DMS 273 treated with DMSO at 0.1 percent for 48 hours (cell line): ENCODE data around the gene ENTPD8.
"Not testable (repeated sequence)": the region's sequence is repeated elsewhere in the genome, so short reads cannot be mapped to it uniquely, and the experiment has no call there.

Experiments used
- DNase-seq: peaks from one replicate; lab custom pipeline; 2025; lab: John Stamatoyannopoulos, UW

Gene ENTPD8

DNA sequence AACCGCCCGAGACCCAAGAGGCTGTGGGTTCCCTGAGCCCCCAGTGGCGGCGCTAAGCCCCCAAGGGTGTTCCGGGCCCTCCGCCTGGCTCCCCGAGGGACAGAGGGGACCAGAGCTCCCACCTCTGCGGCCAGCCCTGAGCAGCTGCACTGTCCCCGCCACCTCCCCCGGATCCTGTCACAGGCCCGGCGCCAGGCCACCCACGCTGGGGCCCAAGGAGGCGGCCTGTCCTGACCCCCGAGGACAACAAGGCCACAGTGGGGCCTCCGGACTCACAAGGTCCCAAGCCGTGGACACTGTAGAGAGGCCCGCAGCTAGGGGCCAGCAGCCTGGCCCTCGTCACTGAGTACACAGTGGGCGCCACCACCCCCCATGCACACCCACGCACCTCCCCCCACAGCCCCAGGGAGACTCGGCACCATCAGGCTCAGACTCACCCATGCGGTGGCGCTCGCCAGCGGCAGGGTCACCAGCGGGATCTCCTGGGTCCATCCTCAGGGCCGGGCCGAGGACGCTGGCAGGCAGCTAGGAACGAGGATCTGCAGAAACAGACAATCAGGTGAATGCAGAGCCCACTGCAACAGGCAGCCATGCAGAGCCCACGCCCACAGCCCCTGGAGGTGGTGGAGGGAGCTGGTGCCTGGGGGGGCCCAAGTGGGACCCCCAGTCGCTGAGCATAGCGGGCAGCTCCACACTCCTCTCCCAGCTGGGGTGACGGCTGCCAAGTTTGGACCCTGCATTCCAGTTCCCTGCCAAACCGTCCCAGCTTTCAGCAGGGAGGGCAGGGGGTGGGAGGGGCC is 46.1 kb downstream of the ENTPD8 start:
- no peak for DNase-seq

DNA sequence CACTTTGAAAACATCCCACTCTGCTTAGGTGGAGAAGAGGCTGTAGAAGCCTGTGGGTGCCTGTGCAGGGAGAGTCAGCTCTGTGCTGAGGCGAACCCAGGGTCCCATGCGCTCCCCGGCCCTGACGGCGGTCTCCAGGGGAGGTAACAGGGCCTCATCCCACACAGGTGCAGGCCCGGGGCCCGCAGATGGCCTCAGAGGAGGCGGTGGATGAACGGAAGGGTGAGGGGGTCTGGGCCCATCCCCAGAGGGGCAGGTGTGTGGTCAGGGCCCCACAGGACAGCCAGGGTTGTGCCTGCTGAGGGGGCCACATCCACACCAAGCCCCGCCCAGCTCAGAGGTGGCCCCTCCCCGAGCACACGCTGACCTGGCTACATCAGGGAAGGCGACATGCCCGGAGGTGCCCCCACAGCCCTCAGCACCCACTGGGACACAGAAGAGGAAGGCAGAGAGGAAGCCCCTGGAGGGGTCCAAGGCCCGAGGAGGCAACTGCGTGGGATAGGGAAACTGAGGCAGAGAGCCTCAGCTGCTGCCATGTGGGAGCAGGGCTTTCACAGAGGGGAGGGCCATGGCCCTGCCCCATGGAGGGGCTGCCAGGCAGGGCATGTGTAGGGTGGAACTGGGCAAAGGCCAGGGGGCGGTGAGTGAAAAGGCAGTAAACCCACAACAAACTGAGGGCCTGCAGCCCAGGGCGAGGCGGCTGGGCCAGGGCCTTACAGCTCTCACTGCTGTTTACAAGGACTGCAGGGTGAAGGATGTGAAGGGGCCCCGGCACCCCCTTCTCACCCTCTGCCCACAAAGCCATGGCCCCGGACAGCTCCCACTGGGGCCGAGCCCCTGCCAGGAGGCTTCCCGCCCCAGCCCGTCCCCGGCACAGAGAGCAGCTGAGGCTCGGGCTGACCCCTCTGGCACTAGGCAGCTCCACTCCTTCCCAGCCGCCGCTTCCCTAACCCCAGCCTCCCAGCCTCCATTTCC is 47.7 kb downstream of the ENTPD8 start:
- no peak for DNase-seq

DNA sequence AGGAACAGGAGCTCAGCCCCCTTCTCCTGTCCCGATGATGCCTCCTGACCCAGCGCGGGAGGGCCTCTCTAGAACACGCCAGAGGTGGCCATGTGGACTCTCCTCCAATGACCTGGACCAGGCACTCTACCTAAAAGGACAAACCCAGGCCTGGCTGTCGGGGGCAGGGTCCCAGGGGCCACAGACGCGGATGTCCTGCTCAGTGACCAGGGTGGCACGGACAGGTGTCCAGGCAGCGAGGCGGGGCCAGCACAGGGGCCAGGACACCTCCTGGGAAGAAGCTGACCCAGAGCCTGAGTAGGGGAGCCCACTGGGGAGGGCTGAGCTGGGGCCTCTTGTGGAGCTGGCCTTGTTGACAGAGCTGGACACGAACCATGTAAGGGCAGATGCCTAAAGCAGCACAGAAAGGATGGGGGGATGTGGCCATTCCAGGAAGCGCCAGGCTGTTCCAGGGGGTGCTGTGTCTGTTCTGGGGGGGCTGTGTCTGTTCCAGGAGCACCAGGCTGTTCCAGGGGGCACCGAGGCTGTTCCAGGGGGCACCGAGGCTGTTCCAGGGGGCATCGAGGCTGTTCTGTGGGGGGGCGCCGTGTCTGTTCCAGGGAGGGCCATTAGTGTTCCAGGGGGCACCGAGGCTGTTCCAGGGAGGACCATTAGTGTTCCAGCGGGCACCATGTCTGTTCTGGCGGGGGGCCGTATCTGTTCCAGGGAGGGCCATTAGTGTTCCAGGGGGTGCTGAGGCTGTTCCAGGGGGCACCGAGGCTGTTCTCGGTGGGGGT is 48.7 kb downstream of the ENTPD8 start:
- no peak for DNase-seq

DNA sequence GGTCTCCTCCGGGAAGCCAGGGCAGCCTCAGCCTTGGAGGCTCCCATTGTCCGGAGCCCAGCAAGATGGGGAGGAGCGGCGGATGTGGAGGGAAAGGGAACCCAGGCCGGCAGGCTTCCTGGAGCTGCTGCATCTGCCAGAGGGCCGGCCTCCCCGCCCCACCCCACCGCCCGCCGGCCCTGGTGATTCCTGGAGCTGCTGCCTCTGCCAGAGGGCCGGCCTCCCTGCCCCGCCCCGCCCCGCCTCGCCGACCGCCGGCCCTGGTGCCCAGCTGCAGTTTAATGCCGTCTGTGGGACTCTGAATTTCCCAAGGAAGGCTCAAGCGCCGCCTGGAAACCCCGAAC is 49.8 kb downstream of the ENTPD8 start:
- no peak for DNase-seq

DNA sequence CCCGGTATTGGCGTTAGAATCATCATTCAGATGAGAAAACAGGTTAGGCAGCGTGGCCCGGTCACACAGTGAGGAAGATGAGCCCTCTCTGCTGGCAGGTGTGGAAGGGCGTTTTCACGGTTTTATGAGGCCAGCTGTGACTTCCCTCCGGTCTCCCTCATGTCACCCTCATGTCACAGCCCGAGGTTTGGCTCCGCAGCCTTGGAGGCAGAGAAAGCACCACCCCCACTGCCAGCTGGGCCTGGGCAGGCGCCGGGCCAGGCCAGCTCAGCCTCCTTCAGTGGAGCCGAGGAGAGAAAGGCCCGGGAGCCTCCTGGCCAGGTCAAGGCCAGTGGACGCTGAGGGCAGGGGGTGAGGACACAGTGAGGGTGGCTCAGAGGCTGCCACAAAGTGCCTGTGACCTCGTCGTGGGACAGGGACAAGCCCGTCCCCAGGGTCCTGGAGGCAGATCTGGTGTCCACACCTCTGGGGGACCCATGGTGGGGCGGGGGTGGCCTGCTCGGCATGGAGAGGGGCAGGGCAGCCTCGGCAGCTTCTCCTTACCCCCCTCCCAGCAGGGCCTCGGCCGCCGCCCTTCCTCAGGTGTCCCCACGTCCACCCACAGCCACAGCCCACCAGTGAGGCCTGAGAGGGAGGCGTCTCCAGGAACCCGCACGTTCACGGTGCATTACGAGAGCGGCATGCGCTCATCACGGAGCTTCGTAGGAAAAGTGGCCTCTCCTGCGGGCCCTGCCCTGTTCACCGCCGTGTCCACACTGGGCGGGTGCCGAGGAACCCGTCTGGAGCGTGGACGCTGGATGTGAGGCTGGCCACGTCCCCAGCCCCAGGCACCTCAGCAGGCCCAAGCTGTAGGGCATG is 50.4 kb downstream of the ENTPD8 start:
- DNase-seq: peak; percentile 9

DNA sequence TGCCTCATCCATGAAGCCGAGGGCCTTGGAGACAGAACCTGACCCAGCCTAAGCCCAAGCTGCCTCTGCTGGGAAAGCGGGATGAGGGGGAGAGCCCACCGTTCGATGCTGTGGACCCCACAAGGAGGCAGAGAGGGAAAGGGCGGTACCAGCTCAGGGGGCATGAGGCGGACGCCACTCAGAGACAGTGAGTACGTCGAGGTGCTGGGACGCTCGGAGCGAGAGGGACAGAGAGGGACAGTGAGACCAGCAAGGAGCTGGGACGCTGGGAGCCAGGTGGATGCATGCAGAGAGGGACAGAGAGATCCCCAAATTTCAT is 51.8 kb downstream of the ENTPD8 start:
- DNase-seq: no peak

DNA sequence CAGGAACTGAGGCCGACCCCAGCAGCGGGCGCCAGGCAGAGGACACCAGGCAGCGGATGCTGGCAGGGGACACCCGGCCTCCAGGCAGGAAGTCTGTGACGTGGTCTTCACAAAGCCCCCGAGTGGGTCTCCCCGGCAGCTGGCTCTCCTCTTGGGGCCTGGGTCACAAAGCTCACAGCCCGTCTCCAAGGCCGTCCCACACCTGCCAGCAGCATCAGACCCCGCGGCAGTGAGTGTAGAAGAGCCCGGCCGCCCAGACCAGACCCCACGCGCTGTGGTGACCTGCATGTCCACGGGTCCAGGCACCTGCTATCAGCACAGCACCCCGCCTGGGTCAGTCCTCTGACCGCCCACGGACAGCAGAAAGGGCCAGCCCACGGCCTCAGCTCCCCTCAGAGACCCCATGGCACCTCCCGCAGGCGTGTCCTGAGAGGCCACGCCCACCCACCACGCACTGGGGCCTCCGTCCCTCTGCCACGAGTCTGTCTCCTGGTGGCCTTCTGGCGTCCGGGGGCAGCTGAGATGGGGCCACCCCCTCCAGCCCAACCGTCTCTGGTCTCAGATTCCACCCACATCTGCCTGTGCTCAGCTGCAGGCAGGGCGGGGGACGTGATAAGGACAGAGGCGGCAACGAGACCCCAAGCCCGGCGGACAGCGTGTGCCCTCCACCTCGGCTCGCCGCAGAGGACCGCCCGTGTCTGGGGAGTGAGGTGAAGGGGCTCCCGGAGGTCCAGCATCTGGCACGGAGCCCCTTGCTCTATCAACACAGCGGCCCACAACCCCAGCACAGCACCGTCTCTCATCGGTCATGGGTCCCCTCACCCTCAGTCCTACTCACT is 52.3 kb downstream of the ENTPD8 start:
- no peak for DNase-seq

DNA sequence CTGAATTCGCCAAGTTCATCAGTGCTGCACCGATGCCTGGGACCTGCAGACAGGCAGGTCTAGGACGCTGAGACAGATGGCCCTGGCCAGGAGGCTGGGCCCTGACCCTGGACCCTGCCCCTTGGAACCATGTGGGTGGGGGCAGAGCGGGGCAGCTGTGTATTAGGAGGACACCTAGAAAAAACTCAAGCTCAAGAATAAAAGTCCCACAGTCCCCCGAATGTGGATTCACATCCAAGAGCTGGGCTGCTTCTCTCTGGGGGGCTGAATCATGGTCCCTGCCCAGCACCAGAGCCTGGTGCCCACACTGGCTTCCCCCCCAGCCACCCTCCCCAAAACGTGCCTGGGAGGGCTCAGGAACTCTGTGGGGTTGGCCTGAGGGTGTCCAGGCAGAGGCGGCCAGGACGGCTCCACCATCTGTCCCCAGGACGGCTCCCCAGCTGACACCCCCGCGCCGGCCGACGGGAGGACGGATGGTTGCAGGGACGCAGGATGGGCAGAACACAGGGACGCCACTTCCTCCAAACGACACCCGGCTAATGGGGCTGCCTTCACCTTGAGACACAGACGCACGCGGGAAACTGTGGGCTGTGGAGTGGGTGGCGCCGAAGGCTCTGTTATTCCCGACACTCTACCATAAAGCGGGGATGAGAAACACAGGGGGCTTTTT is 53.1 kb downstream of the ENTPD8 start:
- DNase-seq: no peak

DNA sequence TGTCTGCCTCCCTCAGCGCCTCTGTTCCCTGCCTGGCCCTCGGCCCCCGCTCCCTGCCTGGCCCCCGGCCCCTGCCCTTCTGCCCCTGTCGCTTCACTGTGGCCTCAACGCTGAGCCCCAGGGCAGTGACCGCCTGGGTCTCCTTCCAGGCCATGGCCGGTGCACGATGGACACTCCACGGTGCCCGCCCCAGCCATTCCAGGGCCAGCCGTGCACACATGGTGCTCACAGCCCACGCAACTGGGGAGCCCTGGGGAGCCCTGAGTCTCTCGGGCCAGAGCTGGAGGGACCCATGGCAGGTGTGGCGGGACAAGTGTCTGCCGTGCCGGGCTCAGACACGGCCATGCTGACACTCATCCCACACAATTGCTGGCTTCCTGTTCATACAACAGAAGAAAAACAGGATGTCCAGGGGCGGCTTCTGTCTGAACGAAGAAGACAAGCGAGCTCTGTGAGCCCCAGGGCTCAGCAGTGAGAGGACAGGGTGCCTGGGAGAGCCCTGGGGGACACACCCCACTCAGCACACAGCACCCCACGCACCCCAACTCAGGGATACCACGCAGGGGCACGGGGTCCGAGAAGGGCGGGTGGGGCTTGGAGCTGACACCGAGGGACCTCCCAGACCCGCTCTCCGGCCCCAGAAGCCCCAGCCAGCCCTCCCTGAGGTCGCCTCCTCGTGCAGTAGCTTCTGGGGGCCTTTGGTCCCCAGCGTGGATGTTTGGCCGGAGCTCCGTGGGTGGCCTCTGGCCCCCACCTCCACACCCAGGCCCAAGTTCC is 53.9 kb downstream of the ENTPD8 start:
- DNase-seq: no peak

DNA sequence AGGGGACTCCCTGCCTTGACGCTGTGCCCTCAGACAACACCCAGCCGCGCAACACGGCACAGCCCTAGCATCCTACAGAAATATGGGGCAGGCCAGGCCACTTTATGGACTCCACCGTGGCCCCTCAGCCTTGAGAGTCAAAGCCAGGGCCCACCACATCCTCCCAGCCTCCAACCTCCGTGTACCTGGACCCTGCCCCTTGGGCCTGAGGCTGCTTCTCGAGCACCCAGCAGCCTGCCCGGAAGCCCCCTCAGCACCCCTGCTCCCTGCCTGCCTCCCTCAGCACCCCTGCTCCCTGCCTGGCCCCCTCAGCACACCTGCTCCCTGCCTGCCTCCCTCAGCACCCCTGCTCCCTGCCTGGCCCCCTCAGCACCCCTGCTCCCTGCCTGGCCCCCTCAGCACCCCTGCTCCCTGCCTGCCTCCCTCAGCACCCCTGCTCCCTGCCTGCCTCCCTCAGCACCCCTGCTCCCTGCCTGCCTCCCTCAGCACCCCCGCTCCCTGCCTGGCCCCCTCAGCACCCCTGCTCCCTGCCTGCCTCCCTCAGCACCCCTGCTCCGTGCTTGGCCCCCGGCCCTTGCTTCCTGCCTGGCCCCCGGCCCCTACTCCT is 54.5 kb downstream of the ENTPD8 start:
- not testable (repeated sequence) for DNase-seq

DNA sequence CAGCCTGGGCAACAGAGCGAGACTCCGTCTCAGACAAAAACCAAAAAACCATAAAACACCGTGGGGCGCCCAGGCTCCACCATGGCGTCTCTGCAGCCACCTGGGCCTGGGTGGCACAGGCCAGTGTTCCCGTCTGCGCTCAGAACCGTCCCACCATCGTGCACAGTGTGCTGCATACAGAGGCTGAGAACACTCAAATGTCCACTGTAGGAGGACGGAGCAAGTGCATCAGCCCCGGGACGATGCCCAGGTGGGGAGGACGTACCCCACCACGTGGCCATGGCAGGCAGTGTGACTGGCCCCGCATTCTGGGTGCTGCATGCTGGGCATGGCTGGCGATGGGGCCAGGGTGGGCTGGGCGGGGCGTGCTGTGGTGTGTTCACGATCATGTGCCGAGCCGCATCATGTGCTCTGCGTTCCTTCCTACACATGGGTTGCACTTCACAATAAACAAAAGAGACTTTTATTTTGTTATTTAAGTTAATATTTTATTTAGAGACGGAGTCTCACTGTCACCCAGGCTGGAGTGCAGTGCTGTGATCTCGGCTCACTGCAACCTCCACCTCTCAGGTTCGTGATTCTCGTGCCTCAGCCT is 56.0 kb downstream of the ENTPD8 start:
- DNase-seq: no peak
